Calu3 (cell line): ENCODE measurements around the gene BCORL1. TPM values are rescaled to one million over a fixed set of nuclear protein-coding genes. Genes with fewer than 3 reads are reported as not detected.

Experiments
- BruUV-seq: library from RNA; stranded (reverse); fragments of 400-500 nt; replicated peaks from 2 replicates; lab custom pipeline; 2021; lab: Mats Ljungman, UMichigan
- CTCF ChIA-PET: fragments of 300-600 bp; sonication (Branson Sonifier 250); formaldehyde crosslinking; loops from one replicate; lab custom pipeline; 2022; ENCODE audit warnings: antibody characterized with exemption; lab: Charles Lee
- DNase-seq: peaks from one replicate; pipeline ENCODE4 v3.0.0; 2022
- H3K27ac Mint-ChIP-seq: one replicate; pipeline ENCODE4 v1.8.0; 2022; ENCODE audit warnings: mixed read lengths; ENCODE audit not compliant: unreplicated experiment
- H3K27me3 Mint-ChIP-seq: one replicate; pipeline ENCODE4 v1.8.0; 2022; ENCODE audit warnings: mixed read lengths; ENCODE audit not compliant: unreplicated experiment
- H3K36me3 Mint-ChIP-seq: one replicate; pipeline ENCODE4 v1.8.0; 2022; ENCODE audit warnings: mild to moderate bottlenecking, moderate library complexity, mixed read lengths; ENCODE audit not compliant: insufficient read depth, unreplicated experiment
- H3K4me1 Mint-ChIP-seq: one replicate; pipeline ENCODE4 v1.8.0; 2022; ENCODE audit warnings: mild to moderate bottlenecking, low read depth, mixed read lengths; ENCODE audit not compliant: unreplicated experiment
- H3K4me3 Mint-ChIP-seq: one replicate; pipeline ENCODE4 v1.8.0; 2022; ENCODE audit warnings: mild to moderate bottlenecking, low read depth, moderate library complexity, mixed read lengths; ENCODE audit not compliant: unreplicated experiment
- H3K9me3 Mint-ChIP-seq: one replicate; pipeline ENCODE4 v1.8.0; 2022; ENCODE audit warnings: low read depth, mixed read lengths; ENCODE audit not compliant: unreplicated experiment
- intact Hi-C: fragments of 100-400 bp; cut with micrococcal nuclease; formaldehyde crosslinking; loops from one replicate; pipeline ENCODE4 v1.10.0; 2022; ENCODE audit not compliant: unreplicated experiment
- total RNA-seq: library from RNA; stranded (reverse); gene quantifications from 2 replicates; pipeline ENCODE4 v1.2.3, GENCODE V29; 2022
- TF ChIP-seq, protein P1 (sequence below): fragments of 200-600 bp; IDR thresholded peaks from one replicate; pipeline ENCODE4 v1.8.0; 2022; ENCODE audit warnings: antibody characterized with exemption; ENCODE audit not compliant: unreplicated experiment

BCORL1 gene
- total RNA-seq, 1 experiment from 2014 or later, result 6.7 TPM

- Mint-ChIP-seq H3K9me3 (no peaks in the 10 kb centered on the region), H3K4me3 (no peak overlapping the region), H3K36me3 (no peaks in the 10 kb centered on the region), H3K27ac (no peak overlapping the region), H3K27me3 (peaks cover 44% of the 10 kb centered on the region), H3K4me1 (no peaks in the 10 kb centered on the region)
- intact Hi-C loops, result no loop called here
- BruUV-seq, result no TSS peak
- TF ChIP-seq, protein P1, sequence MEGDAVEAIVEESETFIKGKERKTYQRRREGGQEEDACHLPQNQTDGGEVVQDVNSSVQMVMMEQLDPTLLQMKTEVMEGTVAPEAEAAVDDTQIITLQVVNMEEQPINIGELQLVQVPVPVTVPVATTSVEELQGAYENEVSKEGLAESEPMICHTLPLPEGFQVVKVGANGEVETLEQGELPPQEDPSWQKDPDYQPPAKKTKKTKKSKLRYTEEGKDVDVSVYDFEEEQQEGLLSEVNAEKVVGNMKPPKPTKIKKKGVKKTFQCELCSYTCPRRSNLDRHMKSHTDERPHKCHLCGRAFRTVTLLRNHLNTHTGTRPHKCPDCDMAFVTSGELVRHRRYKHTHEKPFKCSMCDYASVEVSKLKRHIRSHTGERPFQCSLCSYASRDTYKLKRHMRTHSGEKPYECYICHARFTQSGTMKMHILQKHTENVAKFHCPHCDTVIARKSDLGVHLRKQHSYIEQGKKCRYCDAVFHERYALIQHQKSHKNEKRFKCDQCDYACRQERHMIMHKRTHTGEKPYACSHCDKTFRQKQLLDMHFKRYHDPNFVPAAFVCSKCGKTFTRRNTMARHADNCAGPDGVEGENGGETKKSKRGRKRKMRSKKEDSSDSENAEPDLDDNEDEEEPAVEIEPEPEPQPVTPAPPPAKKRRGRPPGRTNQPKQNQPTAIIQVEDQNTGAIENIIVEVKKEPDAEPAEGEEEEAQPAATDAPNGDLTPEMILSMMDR, result no peak
- CTCF ChIA-PET, result no interaction called here
- no peak for DNase-seq
These were observed 41.7 kb upstream of the BCORL1 start for GRCh38 chrX:129940721-129941120.

DNA sequence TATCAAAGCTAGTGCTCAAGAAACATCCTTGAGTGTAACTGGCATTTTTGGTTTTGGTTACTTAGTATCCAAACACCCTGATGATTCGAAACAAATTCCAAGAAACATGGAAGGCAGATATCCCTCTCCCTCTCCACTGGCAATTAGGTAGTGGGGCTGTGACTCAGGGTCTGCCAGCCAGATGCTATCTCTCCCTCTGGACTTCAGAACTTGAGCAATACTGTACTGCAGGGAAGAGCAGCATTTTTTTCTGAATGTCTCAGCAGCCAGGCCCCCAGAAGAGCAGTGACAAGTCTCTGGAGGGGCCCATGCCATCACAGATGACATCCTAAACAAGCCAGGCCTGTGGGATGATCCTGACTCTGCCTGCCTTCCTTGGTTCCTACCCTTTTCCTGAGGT, 37.3 kb upstream of the BCORL1 start:
- H3K4me1 Mint-ChIP-seq, result no peaks in the 10 kb centered on the region
- BruUV-seq, result no TSS peak
- DNase-seq, result no peak
- peaks cover 11% of the 10 kb centered on the region for H3K27me3 Mint-ChIP-seq
- CTCF ChIA-PET, result no interaction called here
- TF ChIP-seq, protein P1, result no peak
- H3K9me3 Mint-ChIP-seq, result no peaks in the 10 kb centered on the region
- no peak overlapping the region for H3K27ac Mint-ChIP-seq
- no peak overlapping the region for H3K4me3 Mint-ChIP-seq
- H3K36me3 Mint-ChIP-seq, result no peaks in the 10 kb centered on the region
- intact Hi-C loops, result no loop called here

DNA sequence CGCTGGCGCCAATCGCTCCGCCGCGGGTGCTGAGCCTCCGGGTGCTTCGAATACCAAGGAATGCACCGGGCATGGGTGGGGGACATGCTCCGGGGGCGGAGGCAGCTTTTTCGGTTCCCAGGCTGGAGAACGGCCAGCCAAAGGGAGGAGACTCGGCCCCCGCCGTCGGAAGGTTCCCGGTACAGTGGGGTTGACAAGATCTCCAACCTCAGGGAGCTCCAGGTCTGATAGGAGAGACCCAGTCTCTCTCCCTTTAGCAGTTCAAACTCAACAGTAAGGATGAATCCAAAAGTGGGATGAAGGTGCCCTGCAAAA, 29.1 kb upstream of the BCORL1 start:
- BruUV-seq, result no TSS peak
- DNase-seq, result no peak
- Mint-ChIP-seq H3K27me3 (peaks cover 50% of the 10 kb centered on the region), H3K36me3 (peaks cover 18% of the 10 kb centered on the region), H3K27ac (no peak overlapping the region), H3K9me3 (no peaks in the 10 kb centered on the region), H3K4me1 (peaks cover 9% of the 10 kb centered on the region), H3K4me3 (no peak overlapping the region)
- TF ChIP-seq, protein P1, result no peak
- intact Hi-C loops, result no loop called here
- CTCF ChIA-PET, result no interaction called here

- CTCF ChIA-PET, result no interaction called here
- Mint-ChIP-seq H3K27ac (no peak overlapping the region), H3K4me1 (peaks cover 9% of the 10 kb centered on the region), H3K36me3 (peaks cover 19% of the 10 kb centered on the region), H3K4me3 (no peak overlapping the region), H3K9me3 (no peaks in the 10 kb centered on the region), H3K27me3 (peaks cover 50% of the 10 kb centered on the region)
- TF ChIP-seq, protein P1, result no peak
- no TSS peak for BruUV-seq
- no peak for DNase-seq
- intact Hi-C loops, result no loop called here
These were observed 28.6 kb upstream of the BCORL1 start for GRCh38 chrX:129953881-129954280.

GRCh38 chrX:129954804-129955203, 27.6 kb upstream of the BCORL1 start:
- Mint-ChIP-seq H3K27me3 (peaks cover 47% of the 10 kb centered on the region), H3K9me3 (no peaks in the 10 kb centered on the region), H3K36me3 (peaks cover 19% of the 10 kb centered on the region), H3K27ac (no peak overlapping the region), H3K4me1 (peaks cover 12% of the 10 kb centered on the region), H3K4me3 (no peak overlapping the region)
- TF ChIP-seq, protein P1, result no peak
- intact Hi-C loops, result no loop called here
- no peak for DNase-seq
- no TSS peak for BruUV-seq
- CTCF ChIA-PET, result no interaction called here
